CD4-positive, alpha-beta T cell treated with Interleukin-4 for 4 hours (primary cell): ENCODE data around the gene PLG.
"Not testable (repeated sequence)": the region's sequence is repeated elsewhere in the genome, so short reads cannot be mapped to it uniquely, and the experiment has no call there.

Experiments used
- DNase-seq: peaks from one replicate; pipeline ENCODE4 v3.0.0-alpha.2; 2020

Gene PLG

GRCh38 chr6:160708993-160709392 is 6.9 kb downstream of the PLG start:
- not testable (repeated sequence) for DNase-seq

DNA sequence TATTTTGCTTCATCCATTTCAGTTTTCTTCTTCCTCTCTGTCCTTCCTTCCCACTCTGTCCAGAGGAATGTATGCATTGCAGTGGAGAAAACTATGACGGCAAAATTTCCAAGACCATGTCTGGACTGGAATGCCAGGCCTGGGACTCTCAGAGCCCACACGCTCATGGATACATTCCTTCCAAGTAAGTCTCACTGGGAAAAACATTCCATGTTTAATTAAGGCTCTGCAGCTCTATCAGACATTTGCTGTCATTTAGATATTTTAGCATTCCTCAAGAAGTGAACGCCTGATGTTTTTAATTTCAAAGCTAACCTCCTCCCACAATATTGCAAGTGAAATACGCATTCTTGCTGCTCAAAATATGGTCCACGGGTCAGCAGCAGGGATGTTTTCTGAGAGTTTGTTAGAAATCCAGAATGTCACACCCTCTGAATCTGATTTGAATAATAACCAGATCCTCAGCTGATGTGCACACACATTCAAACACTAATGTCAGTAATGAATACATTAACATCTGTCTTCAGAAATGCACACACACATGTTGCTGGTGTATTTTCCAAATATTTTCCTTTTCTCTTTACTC is 12.8 kb downstream of the PLG start:
- DNase-seq, result no peak

DNA sequence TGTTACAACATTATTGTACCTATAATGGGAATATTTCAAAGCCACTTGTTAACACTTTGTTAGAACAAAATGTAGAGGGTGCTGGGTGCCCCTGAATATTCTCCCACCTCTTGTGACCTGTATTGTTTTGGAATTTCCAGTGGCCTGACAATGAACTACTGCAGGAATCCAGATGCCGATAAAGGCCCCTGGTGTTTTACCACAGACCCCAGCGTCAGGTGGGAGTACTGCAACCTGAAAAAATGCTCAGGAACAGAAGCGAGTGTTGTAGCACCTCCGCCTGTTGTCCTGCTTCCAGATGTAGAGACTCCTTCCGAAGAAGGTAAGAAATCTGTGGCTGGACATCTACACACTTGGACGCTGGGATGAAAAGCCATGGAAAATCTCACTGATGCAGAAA is 28.9 kb downstream of the PLG start:
- DNase-seq, result no peak

DNA sequence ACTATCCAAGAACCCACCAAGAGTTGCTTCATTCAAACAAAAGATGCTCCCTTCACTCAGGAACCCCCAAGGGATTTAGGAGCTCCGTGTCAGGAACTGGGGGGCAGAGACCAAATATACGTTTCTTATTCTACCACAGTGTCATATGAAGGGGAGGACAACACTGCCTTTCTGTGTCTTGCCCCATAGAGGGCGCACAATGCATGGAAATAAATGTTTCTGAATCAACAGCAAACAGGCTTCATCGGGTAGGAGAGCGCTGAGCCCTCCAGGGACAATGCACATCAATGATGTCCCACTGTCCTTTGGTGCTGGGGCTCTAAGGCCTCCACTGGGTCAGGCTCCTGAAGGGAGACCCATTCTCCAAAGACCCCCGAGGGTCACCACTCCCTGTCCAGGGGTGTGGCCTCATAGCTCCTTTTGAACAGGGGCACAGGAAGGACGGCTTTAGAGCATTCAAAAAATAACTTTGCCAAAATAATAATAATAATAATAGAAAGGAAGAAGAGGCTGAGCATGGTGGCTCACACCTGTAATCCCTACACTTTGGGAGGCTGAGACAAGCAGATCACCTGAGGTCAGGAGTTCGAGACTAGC is 31.1 kb downstream of the PLG start:
- peak; percentile 39 for DNase-seq

GRCh38 chr6:160734627-160735026 is 32.6 kb downstream of the PLG start:
- no peak for DNase-seq

- DNase-seq, result no peak
Observed at GRCh38 chr6:160735523-160735922, 33.5 kb downstream of the PLG start.

GRCh38 chr6:160737934-160738333 is 35.9 kb downstream of the PLG start:
- DNase-seq, result no peak

DNA sequence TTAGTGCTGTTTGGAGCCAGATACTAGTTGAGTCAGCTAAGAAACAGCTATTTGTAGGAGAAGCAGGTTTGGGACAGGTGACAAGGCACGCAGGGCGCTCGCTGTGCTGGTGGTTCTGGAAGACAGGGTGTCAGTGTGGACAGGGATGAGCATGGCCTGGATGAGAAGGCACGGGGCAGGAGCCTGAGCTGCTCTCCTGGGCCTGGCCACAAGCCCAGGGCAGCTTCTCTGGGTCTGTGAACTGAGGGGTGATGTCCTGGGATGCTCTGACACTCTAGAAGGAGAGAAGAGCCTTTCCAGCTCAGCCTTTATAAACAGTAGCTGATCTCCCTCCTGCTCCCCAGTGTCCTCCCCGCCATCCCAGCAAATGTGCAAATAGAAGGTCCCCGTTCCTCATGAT is 37.9 kb downstream of the PLG start:
- DNase-seq, result no peak

DNA sequence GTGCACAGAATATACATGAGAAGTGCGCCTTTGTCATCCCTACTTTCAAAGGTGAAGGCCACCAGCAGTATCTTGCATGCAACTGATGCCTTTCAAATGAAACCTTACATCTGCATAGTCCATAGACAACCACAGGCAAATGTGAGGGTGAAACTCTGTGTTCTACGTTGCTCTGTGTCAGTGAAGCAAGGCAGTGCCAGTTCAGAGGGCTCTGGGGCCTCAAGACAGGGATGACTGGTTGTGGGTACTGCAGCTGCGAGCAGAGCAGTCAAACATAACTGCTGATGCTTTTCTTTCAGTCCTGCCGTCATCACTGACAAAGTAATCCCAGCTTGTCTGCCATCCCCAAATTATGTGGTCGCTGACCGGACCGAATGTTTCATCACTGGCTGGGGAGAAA is 39.0 kb downstream of the PLG start:
- DNase-seq, result not testable (repeated sequence)

DNA sequence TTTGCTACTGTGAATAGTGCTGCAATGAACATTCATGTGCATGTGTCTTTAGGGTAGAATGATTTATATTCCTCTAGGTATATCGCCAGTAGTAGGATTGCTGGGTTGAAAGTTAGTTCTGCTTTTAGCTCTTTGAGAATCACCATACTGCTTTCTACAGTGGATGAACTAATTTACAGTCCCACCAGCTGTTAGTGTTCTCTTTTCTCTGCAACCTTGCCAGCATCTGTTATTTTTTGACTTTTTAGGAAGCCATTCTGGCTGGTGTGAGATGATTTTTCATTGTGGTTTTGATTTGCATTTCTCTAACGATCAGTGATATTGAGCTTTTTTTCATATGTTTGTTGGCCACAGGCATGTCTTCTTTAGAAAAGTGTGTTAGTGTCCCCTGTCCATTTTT is 40.0 kb downstream of the PLG start:
- no peak for DNase-seq

GRCh38 chr6:160750276-160750689 is 48.2 kb downstream of the PLG start:
- DNase-seq, result no peak

DNA sequence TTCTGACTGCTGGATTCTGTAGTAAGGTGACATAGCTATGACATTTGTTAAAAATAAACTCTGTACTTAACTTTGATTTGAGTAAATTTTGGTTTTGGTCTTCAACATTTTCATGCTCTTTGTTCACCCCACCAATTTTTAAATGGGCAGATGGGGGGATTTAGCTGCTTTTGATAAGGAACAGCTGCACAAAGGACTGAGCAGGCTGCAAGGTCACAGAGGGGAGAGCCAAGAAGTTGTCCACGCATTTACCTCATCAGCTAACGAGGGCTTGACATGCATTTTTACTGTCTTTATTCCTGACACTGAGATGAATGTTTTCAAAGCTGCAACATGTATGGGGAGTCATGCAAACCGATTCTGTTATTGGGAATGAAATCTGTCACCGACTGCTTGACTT is 51.2 kb downstream of the PLG start:
- not testable (repeated sequence) for DNase-seq

DNA sequence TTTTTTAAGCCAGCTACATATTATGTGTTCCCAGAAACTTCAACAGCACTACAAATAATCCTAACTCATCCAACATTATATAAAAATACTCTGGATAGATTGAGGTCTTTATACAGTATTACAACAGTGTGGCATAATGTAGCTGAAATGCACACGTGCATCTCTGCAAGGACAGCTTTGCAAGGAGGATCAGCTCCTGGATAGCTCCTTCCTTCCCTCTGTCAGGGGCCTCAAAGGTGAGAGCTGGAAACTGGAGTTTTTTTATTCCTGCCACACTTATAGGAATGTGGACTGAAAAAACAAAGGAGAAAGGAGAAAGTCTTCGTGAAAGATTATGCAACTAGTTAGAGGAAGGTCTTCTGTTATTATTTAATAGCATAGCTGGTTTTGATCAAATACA is 53.1 kb downstream of the PLG start:
- DNase-seq, result no peak

GRCh38 chr6:160756021-160756420 is 54.0 kb downstream of the PLG start:
- DNase-seq, result no peak

GRCh38 chr6:160756871-160757270 is 54.8 kb downstream of the PLG start:
- DNase-seq, result no peak

DNA sequence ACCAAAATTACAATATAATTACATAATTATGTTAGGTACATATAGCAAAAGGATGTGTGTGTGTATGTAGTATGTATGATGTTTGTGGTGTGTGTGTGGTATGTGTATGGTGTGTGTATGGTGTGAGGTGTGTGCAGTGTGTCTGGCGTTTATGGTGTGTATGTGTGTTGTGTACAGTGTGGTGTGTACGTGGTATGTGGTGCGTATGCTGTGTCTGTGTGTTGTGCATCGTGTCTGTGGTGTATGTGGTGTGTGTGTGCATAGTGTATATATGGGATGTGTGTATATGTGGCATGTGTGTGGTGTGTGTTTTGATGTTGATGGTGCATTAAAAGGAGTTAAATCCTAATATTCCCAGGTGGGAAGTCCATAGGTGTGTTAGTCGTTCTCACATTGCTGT is 62.8 kb downstream of the PLG start:
- no peak for DNase-seq

GRCh38 chr6:160765412-160765811 is 63.4 kb downstream of the PLG start:
- no peak for DNase-seq

DNA sequence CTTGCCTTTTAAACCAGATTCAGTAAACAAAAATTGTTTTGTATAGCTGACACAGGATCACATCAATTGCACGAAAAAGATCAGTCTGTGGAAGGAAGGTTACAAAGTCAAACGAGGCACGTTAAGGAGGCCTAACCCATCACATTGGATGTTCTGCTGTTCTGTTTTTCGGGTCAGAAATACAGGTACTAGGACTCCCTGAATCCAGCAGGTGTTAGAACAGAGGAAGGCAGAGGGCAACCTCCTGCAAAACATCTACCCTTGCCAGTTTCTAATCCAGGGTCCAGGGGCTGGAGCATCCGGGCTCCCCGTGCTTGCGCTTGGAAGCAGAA is 64.6 kb downstream of the PLG start:
- no peak for DNase-seq

GRCh38 chr6:160766989-160767646 is 65.1 kb downstream of the PLG start:
- DNase-seq, result peak; percentile 31

DNA sequence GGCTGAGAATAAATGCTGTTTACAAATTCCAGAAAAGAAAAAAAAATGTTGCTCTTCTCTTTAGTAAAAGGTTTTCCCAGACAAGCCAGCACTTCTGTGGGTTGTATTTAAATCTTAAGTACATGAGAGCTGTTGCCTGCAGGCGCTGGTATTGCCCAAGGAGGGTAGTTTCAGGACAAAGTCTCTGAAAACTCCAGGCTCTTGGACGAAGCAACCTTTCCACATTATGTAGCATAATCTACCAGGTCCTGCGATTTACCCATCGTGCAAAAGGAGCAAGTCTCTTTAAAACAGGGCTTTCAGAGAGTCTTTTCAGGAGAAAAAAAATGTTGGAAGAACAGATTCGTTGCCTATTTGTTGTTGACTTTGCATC is 65.6 kb downstream of the PLG start:
- DNase-seq, result no peak

GRCh38 chr6:160768101-160768500 is 66.1 kb downstream of the PLG start:
- no peak for DNase-seq

DNA sequence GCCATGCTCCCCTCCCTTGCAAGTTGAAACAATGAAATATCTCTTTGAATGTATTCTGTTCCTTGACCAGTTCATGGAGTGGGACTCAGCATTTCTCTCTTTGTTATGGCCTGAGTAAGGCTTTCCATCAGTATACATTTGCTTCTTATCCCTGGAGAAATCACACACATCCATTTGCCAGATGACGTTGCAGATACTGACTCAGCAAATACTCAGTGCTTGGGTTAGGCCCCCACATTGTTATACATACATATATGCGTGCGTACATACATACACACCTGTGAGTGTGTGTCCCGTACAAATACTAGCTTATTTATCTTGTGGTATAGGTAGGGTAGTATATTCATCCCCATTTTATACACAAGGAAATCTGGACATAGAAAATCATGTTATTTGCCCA is 72.4 kb downstream of the PLG start:
- DNase-seq, result no peak

GRCh38 chr6:160775792-160776580 is 73.9 kb downstream of the PLG start:
- DNase-seq, result no peak

GRCh38 chr6:160779095-160779494 is 77.1 kb downstream of the PLG start:
- not testable (repeated sequence) for DNase-seq
